ENCODE data around the gene PAN2. TPM values are rescaled to one million over a fixed set of nuclear protein-coding genes. Genes with fewer than 3 reads are reported as not detected.

Gene PAN2
- total and polyA plus RNA-seq, 10 of the 15 experiments (the other 5 are each of a cell fraction or from before 2014, with no cell fraction given), result 14.4 to 61.8 (median 34.9) TPM

DNA sequence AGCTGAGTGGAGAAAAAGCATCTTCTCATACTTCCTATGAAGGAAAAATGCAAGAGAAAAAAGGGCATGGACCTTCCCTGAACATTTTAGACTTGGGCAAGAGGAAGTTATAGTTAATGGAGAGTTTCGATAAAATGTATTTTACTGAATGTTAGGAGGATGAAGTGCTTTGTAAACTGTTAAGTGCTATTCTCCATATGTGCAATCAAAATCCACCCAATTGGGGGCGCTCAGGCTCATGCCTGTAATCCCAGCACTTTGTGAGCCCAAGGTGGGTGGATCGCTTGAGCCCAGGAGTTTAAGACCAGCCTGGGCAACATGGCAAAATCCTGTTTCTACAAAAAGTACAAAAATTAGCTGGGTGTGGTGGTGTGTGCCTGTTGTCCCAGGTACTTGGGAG lies 16.1 kb downstream of the PAN2 start (continued):
- TF ChIP-seq ATF3 (IDR thresholded peaks at IDR 0.05; ENCODE audit: borderline replicate concordance, extremely low read depth, low read depth, low read length), result no peak
- TF ChIP-seq NKRF (conservative IDR thresholded peaks at IDR 0.05), result no peak
- no peak for TF ChIP-seq MYB (IDR thresholded peaks at IDR 0.05; ENCODE audit: borderline replicate concordance, low read depth, low read length)

GRCh38 chr12:56315622-56316473 lies 18.0 kb downstream of the PAN2 start, which contains the start of gene CNPY2:
CNPY2 (minus strand) TSS chr12:56315988; CDS start chr12:56315217, 771 bp downstream.
- Histone ChIP-seq H2AFZ (ENCODE audit: control insufficient read depth, low read depth, low read length) (peak within 1 kb of the TSS; percentile 98), H3K4me1 (ENCODE audit: control insufficient read depth, insufficient read depth, low read length) (peaks cover 3% of the 10 kb centered on the region), H3K27me3 (replicated peaks in 1 of 2; ENCODE audit: control insufficient read depth in 2 of 2, insufficient read depth in 2 of 2, low read length in 1 of 2) (no peaks in the 10 kb centered on the region), H3K27ac (ENCODE audit: control insufficient read depth, insufficient read depth) (peak within 1 kb of the TSS; percentile 92), H3K4me2 (ENCODE audit: control insufficient read depth, insufficient read depth) (peak within 1 kb of the TSS; percentile 96), H3K9ac (ENCODE audit: control insufficient read depth, insufficient read depth, low read length) (peak within 1 kb of the TSS; percentile 90), H3K4me3 (peak within 1 kb of the TSS; percentile 97), H3K79me2 (ENCODE audit: control insufficient read depth, insufficient read depth, low read length) (peaks cover 19% of the 10 kb centered on the region), H3K36me3 (ENCODE audit: control insufficient read depth in 2 of 2, insufficient read depth in 2 of 2, low read length in 1 of 2) (peaks cover 2 to 9% of the 10 kb centered on the region in 2 experiments), H3K9me3 (replicated peaks; ENCODE audit: control insufficient read depth, insufficient read depth, low read length) (no peaks in the 10 kb centered on the region), H4K20me1 (ENCODE audit: control insufficient read depth, insufficient read depth) (no peaks in the 10 kb centered on the region)
- intact Hi-C loops (cut with micrococcal nuclease; ENCODE audit: unreplicated experiment) (loop anchor here (1.0 to 5.0 kb wide), 4 partner anchors 18 to 199 kb away; partner anchors contain the start of genes RPL41, STAT2 and ZC3H10), in situ Hi-C loops (cut with MboI) (no loop called here)
- DNase-seq (ENCODE audit: low read depth, low spot score), result peak; percentile 97
- ChIA-PET CTCF (interaction anchor here (0.9 to 5.6 kb wide), 20 partner anchors 8 to 486 kb away, joined by 3 to 76 read pairs (median 4); partner anchors contain the start of genes ANKRD52, DNAJC14, PAN2 and RNF41), SMC1A (ENCODE audit: uncharacterized antibody, unreplicated experiment) (interaction anchor here (0.7 to 2.8 kb wide), 14 partner anchors 9 to 319 kb away, joined by 3 to 25 read pairs (median 4); partner anchors contain the start of genes PAN2, RNF41, STAT2 and TIMELESS), RAD21 (ENCODE audit: unreplicated experiment) (interaction anchor here (0.7 to 5.5 kb wide), 14 partner anchors 9 to 321 kb away, joined by 3 to 71 read pairs (median 6); partner anchors contain the start of genes ANKRD52, PAN2, RNF41 and SMARCC2), POLR2A (interaction anchor here (0.5 to 3.0 kb wide), 25 partner anchors 10 to 485 kb away, joined by 3 to 26 read pairs (median 5); partner anchors contain the start of genes ESYT1, IL23A, PAN2 and RBMS2)
- peak; percentile 95 for ATAC-seq
- WGBS (ENCODE audit: insufficient coverage, insufficient replicate concordance, low lambda C conversion rate, missing lambda C conversion rate), result under 1% methylated on average over 62 of the region's 62 CpGs
- TSS peak; percentile 83 for BruUV-seq (replicated peaks)
- FAIRE-seq, result peak; percentile 99
- TF ChIP-seq IKZF2 (IDR thresholded peaks at IDR 0.05) (no peak; a peak in 1 of 4 replicates), CEBPB (IDR thresholded peaks at IDR 0.05; ENCODE audit: borderline replicate concordance in 1 of 2, low read depth in 2 of 2, low read length in 2 of 2) (no peak), FOXM1 (IDR thresholded peaks at IDR 0.05; ENCODE audit: low read depth, low read length) (no peak), NFYB (IDR thresholded peaks at IDR 0.05; ENCODE audit: insufficient read depth, low read depth, low read length) (peak; percentile 63; the same call in 1 of the 2 replicates), POLR2AphosphoS5 (IDR thresholded peaks at IDR 0.05; ENCODE audit: low read length) (peak; percentile 92), SMARCA5 (IDR thresholded peaks at IDR 0.05) (no peak), RFX5 (IDR thresholded peaks at IDR 0.05; ENCODE audit: low read depth, low read length) (no peak; the same call in 1 of the 2 replicates), MTA2 (IDR thresholded peaks at IDR 0.05; ENCODE audit: low read depth) (no peak), CEBPZ (IDR thresholded peaks at IDR 0.05; ENCODE audit: low read depth, low read length) (no peak), GABPA (IDR thresholded peaks at IDR 0.05; ENCODE audit: low read depth) (no peak), SREBF1 (IDR thresholded peaks at IDR 0.05; ENCODE audit: low read length) (peak; percentile 55; the same call in 1 of the 2 replicates), FOXK2 (IDR thresholded peaks at IDR 0.05) (no peak)
